IPS-NIHi11 (cell line): ENCODE data around the gene PAQR3.

Experiments used
- DNase-seq: peaks from one replicate; pipeline ENCODE4 v3.0.0; 2012; ENCODE audit warnings: mixed read lengths, low spot score

PAQR3 gene

GRCh38 chr4:78862314-78862737 lies 76.9 kb downstream of the PAQR3 start:
- no peak for DNase-seq
